DND-41 (cell line): ENCODE data around the gene DSTN.

Experiments used
- ATAC-seq: fragments of 200-7000 bp; cut with Tn5 transposase; 3 replicates; pipeline ENCODE4 v1.9.1; 2021; ENCODE audit warnings: low read depth; ENCODE audit not compliant: insufficient read depth
- DNase-seq: peaks from one replicate; pipeline ENCODE4 v3.0.0-alpha.2; 2020
- H2AFZ ChIP-seq: 2 replicates; pipeline ENCODE4 v1.6.0; 2012; ENCODE audit warnings: low read depth, low read length
- H3K27ac ChIP-seq: 2 replicates; pipeline ENCODE4 v1.5.1; 2012; ENCODE audit warnings: low read length, inconsistent platforms
- H3K27me3 ChIP-seq: fragments of 200-600 bp; sonication (generic); 2 replicates; pipeline ENCODE4 v1.6.0; 2012; ENCODE audit warnings: low read length, mild to moderate bottlenecking, inconsistent platforms; ENCODE audit not compliant: insufficient read depth, poor library complexity
- H3K36me3 ChIP-seq: 2 replicates; pipeline ENCODE4 v1.5.1; 2012; ENCODE audit warnings: low read length, inconsistent platforms; ENCODE audit not compliant: insufficient read depth
- H3K4me1 ChIP-seq: 2 replicates; pipeline ENCODE4 v1.5.1; 2012; ENCODE audit warnings: mild to moderate bottlenecking, low read length; ENCODE audit not compliant: insufficient read depth
- H3K4me2 ChIP-seq: 2 replicates; pipeline ENCODE4 v1.6.0; 2012; ENCODE audit warnings: mild to moderate bottlenecking, moderate library complexity, low read length, inconsistent platforms; ENCODE audit not compliant: insufficient read depth
- H3K4me3 ChIP-seq, 2 experiments: fragments of 200-600 bp in 1 of 2; shearing (Covaris generic) in 1 of 2; 2 replicates each; pipeline ENCODE4 v1.5.1; 2012 to 2016; ENCODE audit warnings: inconsistent platforms in 2 of 2, low read length in 2 of 2, mild to moderate bottlenecking in 2 of 2, low read depth in 1 of 2, moderate library complexity in 1 of 2
- H3K79me2 ChIP-seq: 2 replicates; pipeline ENCODE4 v1.6.0; 2012; ENCODE audit warnings: low read length, inconsistent platforms; ENCODE audit not compliant: insufficient read depth
- H3K9ac ChIP-seq: 2 replicates; pipeline ENCODE4 v1.6.0; 2012; ENCODE audit warnings: low read depth, mild to moderate bottlenecking, inconsistent platforms, low read length, moderate library complexity
- H3K9me3 ChIP-seq: 2 replicates; pipeline ENCODE4 v1.5.1; 2012; ENCODE audit warnings: low read length, moderate library complexity, mild to moderate bottlenecking, inconsistent platforms; ENCODE audit not compliant: insufficient read depth, severe bottlenecking
- H4K20me1 ChIP-seq: 2 replicates; pipeline ENCODE4 v1.6.0; 2012; ENCODE audit warnings: low read length; ENCODE audit not compliant: insufficient read depth
- CTCF ChIP-seq: IDR thresholded peaks from 2 replicates; pipeline ENCODE4 v1.5.1; 2012; ENCODE audit warnings: borderline replicate concordance, low read length, moderate library complexity, mild to moderate bottlenecking; ENCODE audit not compliant: poor library complexity, severe bottlenecking; ENCODE audit errors: extremely low read depth
- EZH2 ChIP-seq: IDR thresholded peaks from 3 replicates; pipeline ENCODE4 v1.6.1; 2012; ENCODE audit warnings: borderline replicate concordance, low read depth, mild to moderate bottlenecking, moderate library complexity, low read length, inconsistent platforms; ENCODE audit not compliant: severe bottlenecking

DSTN gene

GRCh38 chr20:17566345-17566744, 3.5 kb upstream of the DSTN start:
- no peak overlapping the region for H3K27ac ChIP-seq

GRCh38 chr20:17568045-17568788, 1.7 kb upstream of the DSTN start:
- no peak overlapping the region for H3K4me2 ChIP-seq
- DNase-seq: no peak

More at GRCh38 chr20:17566345-17566744, 3.5 kb upstream of the DSTN start:
- no peak for TF ChIP-seq EZH2
- TF ChIP-seq CTCF: no peak
- H4K20me1 ChIP-seq: peaks cover 4% of the 10 kb centered on the region; the same call in 1 of the 2 replicates
- H3K27me3 ChIP-seq: peaks cover 3% of the 10 kb centered on the region
- H3K9me3 ChIP-seq: no peaks in the 10 kb centered on the region
- peaks cover 13% of the 10 kb centered on the region for H3K4me1 ChIP-seq
- H2AFZ ChIP-seq: no peak overlapping the region
- H3K36me3 ChIP-seq: no peaks in the 10 kb centered on the region; the same call in 1 of the 2 replicates
- no peaks in the 10 kb centered on the region for H3K79me2 ChIP-seq
- no peak overlapping the region for H3K4me3 ChIP-seq
- no peak overlapping the region for H3K9ac ChIP-seq
- no peak overlapping the region for H3K4me2 ChIP-seq
- no peak for DNase-seq
- no peak for ATAC-seq

GRCh38 chr20:17568972-17569521, 828 bp upstream of the DSTN start:
- H3K36me3 ChIP-seq: no peaks in the 10 kb centered on the region; the same call in 1 of the 2 replicates
- H4K20me1 ChIP-seq: peaks cover 7% of the 10 kb centered on the region; the same call in 1 of the 2 replicates
- peak overlapping the region; percentile 83 for H3K4me2 ChIP-seq
- H3K4me3 ChIP-seq: no peak overlapping the region
- H3K4me1 ChIP-seq: peaks cover 13% of the 10 kb centered on the region
- no peak overlapping the region for H3K27ac ChIP-seq
- TF ChIP-seq CTCF (no peak), EZH2 (no peak)
- ATAC-seq (no peak), DNase-seq (no peak)
- H3K27me3 ChIP-seq: peaks cover 3% of the 10 kb centered on the region
- no peaks in the 10 kb centered on the region for H3K9me3 ChIP-seq
- no peaks in the 10 kb centered on the region for H3K79me2 ChIP-seq
- H3K9ac ChIP-seq: no peak overlapping the region
- 0 out of 2 replicates have a peak overlapping the region, but pooled peaks have one; percentile 7 for H2AFZ ChIP-seq

More at GRCh38 chr20:17568045-17568788, 1.7 kb upstream of the DSTN start:
- Histone ChIP-seq H3K9me3 (no peaks in the 10 kb centered on the region), H3K4me3 (no peak overlapping the region), H3K4me1 (peaks cover 13% of the 10 kb centered on the region), H3K9ac (no peak overlapping the region), H3K79me2 (no peaks in the 10 kb centered on the region), H4K20me1 (peaks cover 7% of the 10 kb centered on the region; the same call in 1 of the 2 replicates), H2AFZ (no peak overlapping the region), H3K27me3 (peaks cover 3% of the 10 kb centered on the region), H3K27ac (no peak overlapping the region), H3K36me3 (no peaks in the 10 kb centered on the region; the same call in 1 of the 2 replicates)
- no peak for ATAC-seq
- TF ChIP-seq EZH2 (no peak), CTCF (no peak)
